ENCODE data around the gene PLCB3. TPM values are rescaled to one million over a fixed set of nuclear protein-coding genes. Genes with fewer than 3 reads are reported as not detected.
A peak's percentile ranks its signal among the peaks of the same experiment; 100 is the strongest.

Gene PLCB3
- total and polyA plus RNA-seq, 2 of the 13 experiments (the other 11 are each of a cell fraction or from before 2014, with no cell fraction given): 7.5 to 13.8 TPM

GRCh38 chr11:64206457-64207255, 44.7 kb upstream of the PLCB3 start, which contains the start of gene FERMT3 (continued):
- TF ChIP-seq CTCF (CRISPR knock-in tag; IDR thresholded peaks at IDR 0.05): peak; percentile 35; the same call in 1 of the 2 replicates
- 0 out of 2 replicates have a peak, but pooled peaks have one; percentile 35 for TF ChIP-seq MYPOP (CRISPR knock-in tag; IDR thresholded peaks at IDR 0.05)

GRCh38 chr11:64207256-64208085, 43.9 kb upstream of the PLCB3 start:
- intact Hi-C loops (cut with micrococcal nuclease; ENCODE audit: unreplicated experiment) (no loop called here), in situ Hi-C loops (cut with HindIII; ENCODE audit: extremely low pct_ligation_motif_present, low pct_unique_long_range_greater_than_20kb) (no loop called here)
- no peak for TF ChIP-seq ZNF431 (CRISPR knock-in tag; IDR thresholded peaks at IDR 0.05; ENCODE audit: borderline replicate concordance, low read depth)
- no peak for TF ChIP-seq U2AF2 (IDR thresholded peaks at IDR 0.05; ENCODE audit: low read depth, low read length)
- no peak for TF ChIP-seq PPARG (CRISPR knock-in tag; conservative IDR thresholded peaks at IDR 0.05)
- 0 out of 4 replicates have a peak, but pooled peaks of 1 of the 2 experiments have one; percentile 2 for TF ChIP-seq POLR2A (IDR thresholded peaks at IDR 0.05; ENCODE audit: insufficient read depth in 1 of 2, low read depth in 2 of 2, low read length in 2 of 2)
- no peaks in the 10 kb centered on the region for H3K79me2 ChIP-seq (ENCODE audit: insufficient read depth, low read length)
- H3K27me3 ChIP-seq (ENCODE audit: control insufficient read depth in 1 of 2, insufficient read depth in 2 of 2, low read length in 2 of 2): peaks cover 0 to 1% of the 10 kb centered on the region in 2 experiments; a peak in 1 of 5 replicates
- H4K20me1 ChIP-seq (ENCODE audit: insufficient read depth, low read length): 0 out of 2 replicates have a peak, but pooled peaks cover 2% of the 10 kb centered on the region
- no peak overlapping the region for H3K27ac ChIP-seq (ENCODE audit: extremely low read length, insufficient read depth, low read length)
- no peak overlapping the region for H3K4me3 ChIP-seq (replicated peaks in 1 of 3; ENCODE audit: insufficient read depth in 1 of 3, low read depth in 2 of 3, low read length in 3 of 3)
- BruUV-seq (replicated peaks): no TSS peak
- H3K4me1 ChIP-seq (ENCODE audit: insufficient read depth, low read length): peaks cover 17% of the 10 kb centered on the region
- peaks cover 19% of the 10 kb centered on the region in 2 experiments; a peak in 4 of 5 replicates for H3K36me3 ChIP-seq (replicated peaks in 1 of 2; ENCODE audit: control insufficient read depth in 1 of 2, insufficient read depth in 2 of 2, low read length in 2 of 2)
- ATAC-seq: no peak
- H3K4me2 ChIP-seq (ENCODE audit: low read depth, low read length): no peak overlapping the region
- H3K9ac ChIP-seq (ENCODE audit: insufficient read depth, low read depth, low read length): no peak overlapping the region
- no peaks in the 10 kb centered on the region for H3K9me3 ChIP-seq (ENCODE audit: low read length)
- 86% methylated on average over 18 of the region's 30 CpGs for WGBS (ENCODE audit: low lambda C conversion rate)
- no peak for DNase-seq (ENCODE audit: low spot score)
- no peak overlapping the region for H2AFZ ChIP-seq (ENCODE audit: low read length)
- CTCF ChIA-PET (ENCODE audit: low intra/inter-chr PET ratio, low total read pairs): no interaction called here
- POLR2A ChIA-PET: interaction anchor here (1.4 kb wide), 1 partner anchor 62 kb away, joined by 5 read pairs; no protein-coding TSS in a partner anchor
- FAIRE-seq: no peak
